GM18498 (cell line): Measurements from ENCODE around the gene LGALS16.
A peak's percentile ranks its signal among the peaks of the same experiment; 100 is the strongest.
"Not testable (repeated sequence)": the region's sequence is repeated elsewhere in the genome, so short reads cannot be mapped to it uniquely, and the experiment has no call there.

Source experiments
- ATAC-seq: cut with Tn5 transposase; IDR thresholded peaks from one replicate; pipeline ENCODE4 v1.9.1; 2021; ENCODE audit warnings: mild to moderate bottlenecking, moderate library complexity; ENCODE audit not compliant: unreplicated experiment

Gene LGALS16

DNA sequence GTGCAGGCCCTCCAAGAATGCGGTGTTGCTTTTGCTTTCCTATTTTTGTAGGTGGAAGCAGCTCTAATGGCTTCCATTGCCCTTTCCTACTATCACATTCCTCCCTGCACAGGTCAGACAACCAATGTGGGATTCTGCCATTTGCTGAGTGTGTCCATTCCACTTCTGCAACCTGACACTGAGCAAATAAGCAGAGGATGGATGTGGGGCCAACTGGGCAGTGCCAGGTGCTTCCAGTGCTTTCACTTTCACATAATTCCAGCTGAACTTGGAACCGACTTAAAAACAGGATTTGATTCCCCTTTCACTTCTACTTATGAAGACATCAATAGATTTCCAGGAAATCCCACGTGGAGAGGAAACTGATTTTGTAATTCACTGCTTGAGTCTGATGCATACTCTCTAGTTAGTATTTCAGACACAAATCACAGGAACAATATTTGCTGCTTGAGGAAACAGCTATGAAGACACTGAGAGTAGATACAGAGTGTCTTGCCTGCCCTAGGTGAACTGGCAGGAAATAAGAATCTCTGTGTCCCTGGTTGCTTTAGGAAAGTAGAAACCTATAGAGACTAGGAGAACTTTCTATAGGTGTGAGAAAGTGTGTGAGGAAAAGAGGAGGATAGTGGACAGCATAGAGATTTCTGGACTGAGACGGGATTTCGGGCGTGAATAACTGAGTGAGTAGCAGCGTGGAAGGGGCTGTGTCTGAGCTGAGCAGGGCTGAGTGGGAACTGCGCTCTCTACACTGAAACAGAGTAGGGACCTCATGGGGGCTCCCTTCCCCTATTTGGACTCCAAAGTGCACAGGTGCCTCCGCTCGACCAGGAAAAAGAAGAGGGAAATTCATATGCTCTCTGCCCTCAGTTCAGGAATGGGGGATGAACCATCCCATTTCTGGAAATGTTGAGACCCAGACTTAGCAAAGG is 22.5 kb downstream of the LGALS16 start:
- no peak for ATAC-seq

DNA sequence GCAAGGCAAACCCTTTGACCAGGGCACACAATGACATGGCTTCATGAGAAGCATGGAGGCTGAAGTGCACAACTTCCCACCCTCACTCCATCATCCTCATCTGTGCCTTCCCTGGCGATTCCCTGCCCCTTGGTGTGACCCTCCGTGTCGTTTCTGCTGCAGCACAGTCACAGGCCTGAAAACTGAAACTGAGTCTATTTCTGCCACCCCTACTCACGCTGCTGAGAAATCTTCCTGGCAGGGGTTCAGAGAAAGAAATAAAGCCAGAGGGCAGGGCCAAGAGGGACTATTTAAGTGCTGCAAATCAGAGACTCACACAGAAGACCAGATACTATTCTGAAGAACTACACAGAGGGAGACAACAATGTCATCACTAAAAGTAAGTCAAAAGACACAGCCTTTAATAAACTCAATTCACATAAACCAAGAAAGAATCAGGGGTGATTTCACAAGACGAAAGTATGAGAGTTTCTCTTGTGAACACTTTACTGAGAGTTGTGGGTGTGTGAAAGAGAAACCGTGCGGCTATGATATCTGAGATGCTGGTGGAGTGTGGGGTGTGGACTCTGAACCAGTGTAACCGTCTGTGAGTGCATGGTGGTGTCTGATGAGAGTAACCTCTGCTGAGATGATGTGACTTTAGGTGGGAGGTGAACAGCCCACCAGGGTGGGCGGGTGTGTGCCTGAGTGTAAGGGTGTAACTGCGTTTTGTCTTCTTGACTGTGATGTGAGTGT is 23.5 kb downstream of the LGALS16 start:
- ATAC-seq: peak; percentile 73

DNA sequence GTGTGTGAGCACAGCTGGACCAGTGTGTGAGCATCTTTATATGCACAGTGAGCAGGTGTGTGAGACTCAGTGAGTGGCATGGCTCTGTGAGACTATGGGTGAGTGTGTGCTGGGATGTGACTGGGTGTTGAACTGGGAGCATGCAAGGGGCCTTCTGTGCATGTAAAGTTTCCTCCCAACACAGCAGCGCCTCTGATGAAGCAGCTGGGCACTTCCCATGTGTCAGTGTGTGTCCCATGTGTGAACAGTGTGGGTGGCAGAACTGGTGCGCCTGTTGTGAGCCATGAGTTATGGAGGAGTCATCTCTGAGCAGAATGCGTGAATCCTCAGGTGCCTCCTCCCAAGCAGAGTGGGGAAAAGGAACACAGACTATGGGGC is 24.1 kb downstream of the LGALS16 start:
- ATAC-seq: peak; percentile 12

DNA sequence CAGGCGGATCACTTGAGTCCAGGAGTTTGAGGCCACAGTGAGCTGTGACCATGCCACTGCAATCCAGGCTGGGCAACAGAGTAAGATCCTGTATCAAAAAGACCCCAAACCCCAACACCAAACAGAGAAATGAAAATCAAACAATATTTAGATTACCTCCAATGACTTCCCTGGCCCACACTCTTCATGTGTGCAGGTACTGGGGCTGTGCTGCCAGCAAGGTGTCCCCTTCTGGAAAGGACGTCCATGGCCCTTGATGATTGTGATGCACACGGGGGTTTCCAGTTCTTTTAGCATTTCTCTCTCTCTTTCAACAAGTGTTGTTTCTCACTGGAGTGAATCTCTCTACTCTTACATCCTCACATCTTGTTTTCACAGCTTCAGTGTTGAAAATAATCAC is 24.9 kb downstream of the LGALS16 start:
- no peak for ATAC-seq

DNA sequence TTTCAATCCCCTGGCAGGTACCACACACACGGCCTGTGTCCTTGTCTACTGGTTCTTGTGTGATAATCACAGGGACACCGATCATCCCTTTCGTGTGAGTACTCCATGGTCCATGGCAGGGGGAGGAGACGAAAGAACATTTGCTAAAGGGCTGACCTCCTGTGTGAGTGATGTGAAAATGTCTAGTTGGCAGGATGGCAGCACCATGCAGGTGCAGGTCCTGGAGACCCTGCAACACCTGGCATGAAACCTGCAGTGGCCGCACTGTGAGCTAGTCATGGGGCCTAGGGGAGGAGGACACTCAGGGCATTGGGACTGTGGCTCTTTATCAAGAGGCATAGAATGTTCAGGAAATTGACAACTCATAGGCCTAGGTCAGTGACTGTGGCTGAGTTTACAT is 25.7 kb downstream of the LGALS16 start:
- ATAC-seq: no peak

DNA sequence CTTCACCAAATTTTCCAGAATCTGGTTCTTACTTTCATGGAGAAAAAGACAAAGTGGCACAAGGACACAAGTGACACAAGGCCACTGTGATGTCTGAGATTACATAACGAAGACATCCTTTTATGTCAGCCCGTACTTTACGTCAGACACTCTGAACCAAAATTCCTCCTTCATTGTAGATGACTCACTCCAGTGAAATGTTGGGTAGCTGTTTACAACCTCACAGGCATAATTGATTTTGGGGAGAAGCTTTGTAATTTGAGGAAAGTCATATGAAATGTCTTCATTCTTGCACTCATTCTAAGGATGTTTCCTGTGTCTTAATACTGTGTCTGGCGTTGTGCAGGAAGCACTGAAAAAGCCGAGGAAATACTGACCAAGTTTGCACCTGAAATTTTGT is 28.6 kb downstream of the LGALS16 start:
- ATAC-seq: no peak

DNA sequence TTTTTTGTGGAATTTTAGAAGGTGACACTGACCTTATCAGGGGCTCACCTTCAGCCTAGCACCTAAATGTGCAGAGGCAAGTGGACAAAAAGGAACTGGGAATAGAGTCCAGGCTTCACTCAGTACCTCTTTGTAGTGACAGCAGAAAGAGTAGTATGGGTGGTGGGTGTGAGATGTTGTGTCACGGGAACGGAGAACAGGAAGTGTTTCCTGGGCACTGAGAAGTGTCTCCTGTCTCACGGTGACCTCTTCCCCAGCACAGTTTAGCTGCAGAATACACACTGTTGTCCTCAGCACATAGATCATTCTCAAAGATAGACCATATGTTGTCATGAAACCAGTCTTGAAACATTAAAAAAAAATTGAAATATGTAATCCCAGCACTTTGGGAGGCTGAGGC is 31.0 kb downstream of the LGALS16 start:
- no peak for ATAC-seq

DNA sequence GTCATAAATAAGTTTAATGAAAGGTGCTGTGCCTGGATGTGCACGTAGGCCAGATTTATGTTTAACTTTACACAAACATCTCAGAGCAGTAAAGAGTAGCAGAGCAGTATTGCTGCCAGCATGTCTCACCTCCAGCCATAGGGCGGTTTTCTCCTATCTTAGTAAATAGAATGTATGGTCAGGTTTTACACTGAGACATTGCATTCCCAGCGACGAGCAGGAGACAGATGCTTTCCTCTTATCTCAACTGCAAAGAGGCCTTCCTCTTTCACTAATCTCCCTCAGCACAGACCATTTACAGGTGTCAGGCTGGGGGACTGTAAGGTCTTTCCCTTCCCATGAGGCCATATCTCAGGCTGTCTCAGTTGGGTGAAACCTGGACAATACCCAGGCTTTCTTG is 32.9 kb downstream of the LGALS16 start:
- ATAC-seq: not testable (repeated sequence)

DNA sequence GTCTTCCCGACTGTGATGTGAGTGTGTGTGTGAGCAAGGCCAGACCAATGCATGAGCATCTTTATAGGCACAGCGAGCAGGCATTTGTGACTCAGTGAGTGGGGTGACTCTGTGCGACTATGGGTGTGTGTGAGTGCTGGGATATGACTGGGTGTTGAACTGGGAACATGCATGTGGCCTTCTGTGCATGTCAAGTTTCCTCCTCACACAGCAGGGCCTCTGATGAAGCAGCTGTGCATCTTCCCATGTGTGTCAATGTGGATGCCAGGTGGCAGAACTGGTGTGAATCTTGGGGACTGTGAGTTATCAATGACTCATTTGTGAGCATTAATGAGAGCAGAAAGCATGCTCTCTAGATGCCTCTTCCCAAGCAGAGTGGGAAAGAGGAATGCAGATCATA is 36.5 kb downstream of the LGALS16 start:
- ATAC-seq: no peak

DNA sequence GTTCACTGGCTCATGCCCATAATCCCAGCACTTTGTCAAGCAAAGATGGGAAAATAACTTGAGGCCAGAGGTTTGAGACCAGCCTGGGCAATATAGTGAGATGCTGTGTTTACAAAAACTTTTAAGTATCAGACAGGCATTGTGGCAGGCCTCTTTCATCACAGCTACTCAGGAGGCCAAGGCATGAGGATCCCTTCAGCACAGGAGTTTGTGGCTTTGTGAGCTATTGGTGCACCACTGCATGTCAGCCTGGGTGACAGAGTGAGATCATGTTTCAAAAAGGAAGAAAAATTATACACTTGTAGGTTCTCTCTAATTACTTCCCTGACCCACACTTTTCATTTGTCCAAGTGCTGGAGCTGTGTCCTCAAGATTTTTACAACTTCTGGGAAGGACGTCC is 37.1 kb downstream of the LGALS16 start:
- no peak for ATAC-seq

DNA sequence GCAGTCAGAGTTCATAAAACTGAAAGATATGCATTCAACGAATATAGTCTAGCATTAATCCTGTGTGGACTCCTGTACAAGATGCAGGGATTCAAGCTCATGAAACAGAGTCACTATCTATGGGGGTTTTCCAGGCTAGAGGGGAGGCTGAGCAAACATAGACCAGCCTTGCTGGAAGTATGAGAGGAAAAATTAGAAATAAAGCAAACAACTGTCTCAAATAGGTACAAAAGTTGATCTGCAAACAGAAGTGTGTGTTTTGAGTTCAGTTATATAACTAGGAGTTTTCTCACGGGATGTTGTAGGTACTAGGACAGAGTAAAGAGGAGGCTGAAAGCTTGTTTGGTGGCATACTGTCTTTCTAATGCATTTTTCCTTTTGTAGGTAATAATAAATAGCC is 40.0 kb downstream of the LGALS16 start:
- ATAC-seq: no peak

DNA sequence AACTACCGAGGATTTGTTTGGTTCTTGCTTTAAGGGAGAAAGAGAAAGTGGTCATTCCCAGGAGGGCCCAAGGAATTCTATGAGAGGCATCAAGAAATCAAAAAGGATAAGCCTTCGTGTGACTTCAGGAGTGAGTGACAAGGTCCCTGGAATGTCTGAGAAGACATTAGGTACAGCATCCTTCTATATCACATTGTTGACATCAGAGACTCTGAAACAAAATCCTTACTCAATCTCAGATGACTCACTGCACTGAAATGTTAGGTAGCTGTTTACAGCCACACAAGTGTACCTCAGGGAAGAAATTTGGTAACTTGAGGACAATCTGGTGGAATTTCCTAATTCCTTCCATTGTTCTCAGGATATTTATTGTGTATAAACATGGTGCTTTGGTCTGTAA is 40.7 kb downstream of the LGALS16 start:
- ATAC-seq: no peak

DNA sequence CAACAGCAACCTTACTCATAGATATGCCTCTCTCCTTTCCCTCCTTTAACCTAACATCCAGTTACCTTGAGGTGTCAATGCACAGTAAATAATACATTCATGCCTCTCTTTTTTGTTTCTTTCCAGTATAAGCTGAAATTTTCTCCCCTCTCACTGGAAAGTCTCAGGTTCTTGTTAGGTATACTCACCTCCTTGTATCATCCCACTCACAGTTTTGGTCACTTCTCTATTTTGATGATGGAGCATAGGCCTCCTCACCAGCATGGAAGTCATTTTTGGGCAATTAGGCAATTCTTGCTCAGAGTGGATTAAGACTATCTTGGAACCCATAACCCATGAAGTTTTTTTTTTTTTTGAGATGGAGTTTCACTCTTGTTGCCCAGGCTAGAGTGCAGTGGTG is 42.8 kb downstream of the LGALS16 start:
- ATAC-seq: no peak

DNA sequence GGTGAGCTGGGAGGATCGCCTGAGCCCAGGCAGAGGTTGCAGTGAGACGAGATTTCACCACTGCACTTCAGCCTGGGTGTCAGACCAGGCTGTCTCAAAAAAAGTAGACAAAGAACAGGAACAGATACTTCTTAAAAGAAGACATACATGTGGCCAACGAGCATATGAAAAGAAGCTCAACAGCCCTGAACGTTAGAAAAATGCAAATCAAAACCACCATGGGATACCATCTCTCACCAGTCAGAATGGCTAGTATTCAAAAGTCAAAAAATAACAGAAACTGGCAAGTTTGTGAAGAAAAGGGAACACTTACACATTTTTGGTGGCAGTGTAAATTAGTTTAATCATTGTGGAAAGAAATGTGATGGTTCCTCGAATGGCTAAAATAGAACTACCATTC is 45.6 kb downstream of the LGALS16 start:
- ATAC-seq: peak; percentile 65

DNA sequence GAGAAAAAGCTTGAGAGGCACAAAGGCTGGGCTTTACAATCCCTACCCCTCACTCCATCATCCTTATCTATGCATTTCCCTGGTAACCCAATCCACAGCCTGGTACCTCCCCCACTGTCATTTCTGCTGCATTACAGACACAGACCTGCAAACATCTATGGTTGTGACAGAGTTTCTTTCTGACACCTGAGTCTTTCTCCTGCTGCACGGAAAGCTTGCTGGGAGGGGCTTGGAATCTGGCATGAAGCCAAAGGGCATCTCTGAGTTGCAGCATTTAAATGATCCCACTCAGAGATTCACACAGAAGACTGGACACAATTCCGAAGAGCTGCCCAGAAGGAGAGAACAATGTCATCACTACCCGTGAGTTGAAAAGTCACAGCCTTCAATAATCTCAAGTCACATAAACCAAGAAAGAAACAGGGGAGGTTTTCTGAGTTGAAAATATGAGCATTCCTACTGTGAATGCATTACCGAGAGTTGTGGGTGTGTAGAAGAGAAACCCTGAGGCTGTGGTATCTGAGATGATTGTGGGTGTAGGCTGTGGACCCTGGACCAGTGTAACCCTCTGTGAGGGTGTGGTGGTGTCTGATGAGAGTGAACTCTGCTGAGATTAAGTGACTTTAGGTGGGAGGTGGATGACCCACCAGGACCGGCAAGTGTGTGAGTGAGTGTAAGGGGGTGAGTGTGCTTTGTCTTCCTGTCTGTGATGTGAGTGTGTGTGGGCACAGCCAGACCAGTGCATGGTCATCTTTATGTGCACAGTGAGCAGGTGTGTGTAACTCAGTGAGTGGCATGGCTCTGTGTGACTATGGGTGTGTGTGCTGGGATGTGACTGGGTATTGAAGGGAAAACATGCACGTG is 48.7 kb downstream of the LGALS16 start, which contains the start of gene LGALS14:
TSS of gene LGALS14 (plus strand) at position 301 of the 864 bp plus-strand sequence. CDS start at position 349, 48 bp downstream.
- ATAC-seq: peak; percentile 36

DNA sequence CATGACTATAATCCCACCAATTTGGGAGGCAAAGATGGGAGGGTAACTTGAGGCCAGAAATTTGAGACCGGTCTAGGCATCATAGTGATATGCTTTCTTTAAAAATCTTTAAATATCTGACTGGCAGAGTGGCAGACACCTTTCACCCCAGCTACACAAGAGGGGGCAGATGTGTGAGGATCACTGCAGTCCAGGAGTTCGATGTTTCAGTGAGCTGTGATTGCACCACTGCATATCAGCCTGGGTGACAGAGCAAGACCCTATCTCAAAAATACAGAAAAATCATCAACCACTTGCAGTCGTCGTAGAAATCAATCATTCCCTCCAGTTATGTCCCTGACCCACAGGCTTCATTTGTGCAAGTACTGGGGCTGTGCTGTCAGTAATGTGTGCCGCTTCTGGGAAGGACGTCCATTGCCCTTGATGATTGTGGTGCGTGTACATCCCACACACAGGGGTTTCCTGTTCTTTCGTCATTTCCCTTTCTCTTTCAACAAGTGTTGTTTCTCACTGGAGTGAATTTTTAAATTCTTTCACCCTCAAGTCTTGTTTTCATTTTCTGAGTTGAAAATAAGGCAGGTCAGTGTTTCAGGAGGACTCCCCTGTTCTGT is 50.0 kb downstream of the LGALS16 start:
- no peak for ATAC-seq

DNA sequence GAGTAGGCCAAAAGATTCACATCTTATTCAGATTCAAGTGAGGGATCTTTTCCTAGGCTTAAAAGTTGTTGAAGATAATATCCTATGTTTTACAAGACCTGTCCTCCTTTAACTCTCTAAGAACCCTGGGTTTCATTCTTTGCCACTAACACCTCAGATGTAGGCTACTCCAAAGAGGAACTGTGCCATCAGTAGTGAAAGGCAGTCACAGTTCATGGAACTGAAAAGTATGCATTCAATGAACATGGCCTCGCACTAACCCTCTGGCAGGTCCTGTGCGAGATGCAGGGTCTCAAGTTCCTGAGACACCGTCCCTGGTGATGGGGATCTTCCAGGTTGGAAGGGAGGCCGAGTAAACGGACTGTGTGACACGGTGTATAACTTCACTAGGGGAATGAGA is 52.9 kb downstream of the LGALS16 start:
- no peak for ATAC-seq

DNA sequence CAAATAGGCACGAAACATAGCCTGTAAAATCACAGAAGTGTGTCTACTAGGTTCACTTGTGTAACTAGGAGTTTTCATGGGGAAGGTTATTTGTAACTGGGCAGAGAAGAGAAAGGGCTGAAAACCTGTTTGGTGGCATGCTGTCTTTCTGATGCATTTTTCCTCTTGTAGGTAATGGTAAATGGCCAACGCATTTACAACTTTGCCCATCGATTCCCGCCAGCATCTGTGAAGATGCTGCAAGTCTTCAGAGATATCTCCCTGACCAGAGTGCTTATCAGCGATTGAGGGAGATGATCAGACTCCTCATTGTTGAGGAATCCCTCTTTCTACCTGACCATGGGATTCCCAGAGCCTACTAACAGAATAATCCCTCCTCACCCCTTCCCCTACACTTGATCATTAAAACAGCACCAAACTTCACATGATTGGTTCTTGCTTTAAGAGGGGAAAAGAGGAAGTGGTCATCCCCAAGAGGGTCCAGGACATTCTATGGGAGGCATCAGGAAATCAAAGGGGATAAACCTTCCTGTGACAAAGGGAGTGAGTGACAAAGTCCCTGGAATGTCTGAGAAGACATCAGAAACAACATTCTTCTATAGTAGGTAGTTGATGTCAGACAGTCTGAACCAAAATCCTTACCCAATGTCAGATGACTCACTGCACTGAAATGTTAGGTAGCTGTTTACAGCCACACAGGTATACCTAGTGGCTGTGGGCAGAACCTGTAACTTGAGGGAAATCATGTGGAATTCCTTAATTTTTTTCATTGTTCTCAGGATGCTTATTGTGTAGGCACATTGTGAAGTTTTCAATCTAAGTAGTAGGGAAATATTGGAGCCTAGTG is 53.5 kb downstream of the LGALS16 start:
- ATAC-seq: no peak
